RPMI8226 (cell line): Measurements from ENCODE around the gene GON4L.
"Not testable (repeated sequence)": the region's sequence is repeated elsewhere in the genome, so short reads cannot be mapped to it uniquely, and the experiment has no call there.

Source experiments
- DNase-seq: peaks from one replicate; pipeline ENCODE4 v3.0.0-alpha.2; 2015

Gene GON4L

DNA sequence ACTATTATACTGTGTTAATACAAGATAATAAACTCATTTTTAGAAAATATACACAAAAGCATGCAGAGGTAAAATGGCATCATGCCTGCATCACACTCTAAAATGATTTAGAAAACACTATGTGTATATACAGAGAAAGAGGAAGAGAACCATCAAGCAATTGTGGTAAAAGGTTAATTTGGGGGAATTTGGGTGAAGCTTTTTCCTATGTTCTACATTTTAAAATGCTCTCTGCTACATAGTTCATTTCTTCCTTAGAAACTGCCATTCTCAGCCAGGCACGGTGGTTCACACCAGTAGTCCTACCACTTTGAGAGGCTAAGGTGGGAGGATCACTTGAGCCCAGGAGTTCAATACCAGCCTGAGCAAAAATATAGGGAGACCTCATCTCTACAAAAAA, 44.1 kb downstream of the GON4L start:
- DNase-seq: no peak

- no peak for DNase-seq
These were observed 47.9 kb downstream of the GON4L start for GRCh38 chr1:155809088-155809487.

DNA sequence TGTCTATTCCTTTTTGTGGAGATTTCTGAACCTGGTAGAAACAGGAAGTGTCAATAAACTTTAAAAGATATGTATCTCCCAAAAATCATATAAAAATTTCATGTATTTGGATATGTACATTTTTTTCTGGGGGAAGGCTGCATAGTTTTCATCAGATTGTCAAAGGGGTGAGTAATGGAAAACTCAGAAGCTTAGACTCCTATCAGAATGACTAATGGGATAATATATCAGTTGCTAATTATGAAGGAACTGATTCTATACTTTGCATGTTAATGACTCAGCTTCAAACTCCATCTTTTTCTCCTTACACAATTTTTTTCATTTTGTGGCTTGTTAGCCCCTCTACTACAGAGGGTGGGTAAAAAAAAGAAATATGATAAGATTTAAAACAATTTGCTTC, 55.9 kb downstream of the GON4L start:
- DNase-seq: no peak

GRCh38 chr1:155795618-155796017, 61.4 kb downstream of the GON4L start:
- DNase-seq: not testable (repeated sequence)

- DNase-seq: no peak
These were observed 62.3 kb downstream of the GON4L start for GRCh38 chr1:155794605-155795245.

GRCh38 chr1:155793213-155793612, 63.8 kb downstream of the GON4L start:
- no peak for DNase-seq

GRCh38 chr1:155777582-155777981, 79.4 kb downstream of the GON4L start:
- DNase-seq: no peak

- DNase-seq: no peak
These were observed 80.6 kb downstream of the GON4L start for GRCh38 chr1:155776414-155776813.

DNA sequence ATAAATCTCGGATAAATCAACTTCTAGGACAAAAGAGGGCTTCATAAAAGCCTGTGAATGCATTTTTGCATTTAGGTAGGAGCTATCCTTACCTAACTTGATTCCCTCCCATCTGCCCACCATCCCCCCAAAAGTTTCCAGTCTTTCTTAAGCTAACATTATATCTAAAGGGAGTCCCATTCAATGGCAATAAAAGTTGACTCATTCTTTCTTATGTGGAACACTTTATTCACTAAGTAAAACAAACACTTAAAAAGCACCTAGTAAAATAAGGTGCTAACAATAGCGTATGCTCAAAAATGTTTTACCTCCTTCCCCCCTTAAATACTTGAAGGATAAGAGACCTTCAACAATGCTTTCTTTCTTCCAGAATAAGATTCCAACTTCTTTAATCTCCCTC, 83.8 kb downstream of the GON4L start:
- no peak for DNase-seq

- no peak for DNase-seq
These were observed 87.8 kb downstream of the GON4L start for GRCh38 chr1:155769257-155769656.

- not testable (repeated sequence) for DNase-seq
These were observed 89.5 kb downstream of the GON4L start for GRCh38 chr1:155767399-155767989.

DNA sequence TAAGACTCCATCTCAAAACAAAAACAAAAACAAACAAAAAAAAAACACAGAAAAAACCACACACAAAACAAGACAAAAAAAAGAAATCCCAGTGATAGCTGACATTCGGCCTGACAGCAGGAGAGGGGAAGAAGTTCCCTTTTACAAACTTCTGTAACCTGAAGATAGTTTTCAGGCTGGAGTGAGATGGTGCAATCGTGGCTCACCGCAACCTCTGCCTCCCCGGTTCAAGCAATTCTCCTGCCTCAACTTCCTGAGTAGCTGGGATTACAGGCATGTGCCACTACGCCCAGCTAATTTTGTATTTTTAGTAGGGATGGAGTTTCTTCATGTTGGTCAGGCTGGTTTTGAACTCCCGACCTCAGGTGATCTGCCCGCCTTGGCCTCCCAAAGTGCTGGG, 93.0 kb downstream of the GON4L start:
- not testable (repeated sequence) for DNase-seq

- not testable (repeated sequence) for DNase-seq
These were observed 93.8 kb downstream of the GON4L start for GRCh38 chr1:155763090-155763815.

DNA sequence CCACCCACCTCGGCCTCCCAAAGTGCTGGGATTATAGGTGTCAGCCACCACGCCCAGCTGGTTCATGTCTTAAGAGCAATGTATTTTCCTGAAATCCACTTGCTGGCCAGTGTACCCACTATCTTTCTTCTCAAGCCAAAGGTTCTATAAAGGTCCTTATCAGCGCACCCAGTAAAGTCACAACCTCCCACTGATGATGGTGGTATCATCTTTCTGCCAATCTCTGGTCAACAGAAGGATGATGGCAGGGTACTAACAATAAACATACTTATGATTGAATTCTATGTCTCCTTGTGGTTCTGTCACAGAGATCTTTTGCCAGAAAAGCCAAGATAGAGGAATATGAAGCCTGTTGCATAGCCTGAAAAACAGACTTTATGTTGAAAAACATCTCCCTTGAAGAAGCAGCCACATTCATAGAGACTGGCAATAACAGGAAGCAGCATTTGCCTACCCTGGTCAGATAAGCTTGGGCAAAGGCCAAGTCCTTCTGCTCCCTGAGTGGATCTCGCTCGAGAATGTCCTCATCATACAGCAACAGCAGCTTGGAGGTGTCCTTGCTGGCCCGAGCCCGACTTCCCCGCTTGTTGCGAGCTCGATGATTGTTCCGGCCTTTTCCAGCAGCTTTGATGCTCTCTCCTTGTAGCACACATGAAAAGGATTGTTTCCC, 95.1 kb downstream of the GON4L start:
- DNase-seq: no peak

DNA sequence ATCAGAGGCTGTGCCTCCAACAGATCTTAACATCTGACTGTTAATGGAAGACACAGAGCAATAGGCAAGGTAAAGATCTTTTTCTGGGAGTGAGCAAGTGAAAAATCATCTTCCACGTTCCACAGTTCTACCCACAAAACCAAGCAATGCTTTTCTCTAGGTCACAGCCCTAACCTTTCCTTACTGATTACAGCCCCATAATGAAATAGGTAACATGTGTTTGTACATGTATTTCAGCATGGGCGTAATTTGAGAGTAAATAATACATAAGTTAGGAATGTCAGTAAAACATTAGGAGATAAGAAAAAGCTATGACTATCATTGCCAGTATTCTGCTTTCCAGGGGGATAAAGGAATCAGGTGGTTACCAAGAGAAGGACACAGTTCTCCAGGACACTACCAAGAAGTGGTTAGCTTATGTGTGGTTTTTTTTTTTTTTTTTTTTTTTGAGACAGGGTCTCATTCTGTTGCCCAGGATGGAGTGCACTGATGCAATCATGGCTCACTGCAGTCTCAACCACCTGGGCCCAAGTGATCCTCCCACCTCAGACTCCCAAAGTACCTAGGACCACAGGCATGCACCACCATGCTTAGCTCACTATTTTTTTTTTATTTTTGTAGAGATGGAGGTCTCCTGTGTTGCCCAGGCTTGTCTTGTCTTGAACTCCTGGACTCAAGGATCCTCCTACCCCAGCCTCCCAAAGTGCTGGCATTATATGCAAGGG, 96.1 kb downstream of the GON4L start:
- DNase-seq: no peak

DNA sequence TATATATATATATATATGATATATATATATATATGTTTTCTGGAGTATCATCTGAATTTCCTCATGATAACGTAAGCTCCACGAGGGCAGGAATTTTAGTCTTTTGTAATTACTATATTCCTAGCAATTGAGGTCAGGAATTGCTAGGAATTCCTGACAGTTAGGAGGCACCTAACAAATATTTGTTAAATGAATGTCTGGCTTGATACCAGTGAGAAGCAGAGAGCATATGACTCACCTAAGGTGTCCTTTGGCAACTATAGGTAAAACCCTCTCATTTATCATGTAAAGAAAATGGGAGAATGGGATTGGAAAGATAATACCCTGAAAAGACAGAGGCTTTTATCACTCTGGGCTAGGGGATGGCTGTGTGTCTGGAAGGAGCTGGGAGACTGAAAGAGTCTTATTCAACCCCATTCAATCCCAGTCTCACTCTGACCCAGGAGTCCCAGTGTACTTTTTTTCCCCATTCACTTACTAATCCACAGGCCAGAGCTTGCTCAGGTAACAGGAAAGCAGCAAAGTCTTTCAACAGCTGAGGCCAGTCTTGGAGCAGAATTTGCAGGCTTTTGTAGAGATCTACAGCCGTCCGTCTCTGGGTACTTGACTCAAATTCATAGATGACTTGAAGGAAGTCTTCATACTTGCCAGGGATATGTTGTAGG, 96.9 kb downstream of the GON4L start:
- DNase-seq: no peak

DNA sequence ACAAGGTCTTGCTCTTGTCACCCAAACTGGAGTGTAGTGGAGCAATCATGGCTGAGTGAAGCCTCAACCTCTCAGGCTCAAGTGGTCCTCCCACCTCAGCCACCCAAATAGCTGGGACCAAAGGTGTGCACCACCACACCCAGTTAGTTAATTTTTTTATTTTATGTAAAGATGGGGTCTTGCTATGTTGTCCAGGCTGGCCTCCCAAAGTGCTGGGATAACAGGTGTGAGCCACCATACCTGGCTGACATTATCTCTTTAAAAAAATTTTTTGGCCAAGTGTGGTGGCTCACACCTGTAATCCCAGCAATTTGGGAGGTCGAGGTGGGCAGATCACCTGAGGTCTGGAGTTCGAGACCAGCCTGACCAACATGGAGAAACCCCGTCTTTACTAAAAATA, 98.0 kb downstream of the GON4L start:
- DNase-seq: not testable (repeated sequence)

GRCh38 chr1:155748141-155748540, 108.9 kb downstream of the GON4L start:
- not testable (repeated sequence) for DNase-seq

DNA sequence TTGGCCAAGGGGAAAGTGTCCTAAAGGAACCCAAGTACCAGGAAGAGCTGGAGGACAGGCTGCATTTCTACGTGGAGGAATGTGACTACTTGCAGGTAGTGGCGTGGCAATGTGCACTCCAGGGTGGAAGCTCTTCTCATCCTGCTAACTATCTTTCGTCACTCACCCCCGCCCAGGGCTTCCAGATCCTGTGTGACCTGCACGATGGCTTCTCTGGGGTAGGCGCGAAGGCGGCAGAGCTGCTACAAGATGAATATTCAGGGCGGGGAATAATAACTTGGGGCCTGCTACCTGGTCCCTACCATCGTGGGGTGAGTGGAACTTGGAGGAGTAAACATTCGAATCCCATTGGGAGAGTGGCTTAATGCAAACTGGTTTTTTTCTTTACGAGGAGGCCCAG, 109.4 kb downstream of the GON4L start:
- not testable (repeated sequence) for DNase-seq

DNA sequence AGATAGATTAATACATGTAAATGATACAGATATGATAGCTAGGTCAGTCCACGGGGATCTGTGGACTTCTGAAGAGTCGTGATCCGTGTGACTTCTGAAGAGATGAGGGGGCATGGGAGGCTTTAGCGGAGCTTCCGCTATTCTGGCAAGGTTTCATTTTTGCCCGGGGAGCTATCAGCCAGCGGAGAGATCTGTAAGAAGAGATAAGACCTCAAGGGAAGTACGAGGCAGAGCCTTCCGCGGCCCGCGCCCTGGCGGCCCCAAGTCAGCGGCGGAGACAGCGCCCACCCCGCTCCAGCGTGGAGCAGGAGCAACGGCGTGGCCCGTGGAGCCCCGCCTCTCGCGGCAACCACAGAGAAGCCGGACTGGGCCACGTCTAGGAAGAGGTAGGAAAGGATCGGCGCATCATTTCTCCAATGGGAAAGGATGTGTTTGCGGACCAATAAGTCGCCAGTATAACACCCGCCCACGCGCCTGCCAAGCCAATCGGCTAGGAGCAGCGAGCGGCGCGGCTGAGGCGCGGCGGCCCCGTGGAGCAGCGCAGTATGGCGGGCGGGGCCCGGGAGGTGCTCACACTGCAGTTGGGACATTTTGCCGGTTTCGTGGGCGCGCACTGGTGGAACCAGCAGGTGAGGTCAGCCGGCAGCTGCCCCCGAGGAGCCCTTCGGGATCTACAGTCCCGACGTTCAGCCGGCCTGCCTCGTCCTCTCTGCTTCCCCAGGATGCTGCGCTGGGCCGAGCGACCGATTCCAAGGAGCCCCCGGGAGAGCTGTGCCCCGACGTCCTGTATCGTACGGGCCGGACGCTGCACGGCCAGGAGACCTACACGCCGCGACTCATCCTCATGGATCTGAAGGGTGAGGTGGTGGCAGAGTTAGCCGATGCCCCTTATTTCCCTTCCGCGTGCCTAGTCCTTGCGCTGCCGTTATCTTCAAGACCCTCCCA, 111.5 kb downstream of the GON4L start:
- DNase-seq: peak; percentile 97

DNA sequence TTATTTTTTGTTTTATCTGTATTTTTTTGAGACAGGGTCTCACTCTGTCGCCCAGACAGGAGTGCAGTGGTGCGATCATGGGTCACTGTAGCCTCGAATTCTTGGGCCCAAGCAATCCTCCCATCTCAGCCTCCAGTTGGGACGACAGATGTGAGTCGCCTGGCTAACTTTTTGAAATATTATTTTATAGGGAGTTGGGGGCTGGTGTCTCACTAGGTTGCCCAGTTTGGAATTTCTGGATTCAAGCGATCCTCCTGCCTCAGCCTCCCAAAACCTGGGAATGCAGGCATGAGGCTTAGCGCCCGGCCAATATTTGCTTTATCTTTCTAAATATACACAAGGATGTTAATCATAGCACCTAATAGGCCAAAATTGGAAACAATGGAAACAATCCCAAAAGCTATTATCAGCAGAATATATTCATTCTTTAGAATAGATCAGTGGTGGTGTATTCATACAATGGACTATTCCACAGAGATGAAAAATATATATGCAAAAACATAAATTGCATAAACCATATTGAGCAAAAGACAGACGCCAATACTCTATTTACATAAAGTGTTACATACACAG, 112.2 kb downstream of the GON4L start:
- DNase-seq: no peak
